ENCODE data around the gene GMNC. TPM values are rescaled to one million over a fixed set of nuclear protein-coding genes. Genes with fewer than 3 reads are reported as not detected.

Gene GMNC
- polyA plus RNA-seq, 1 donor from 2014 or later: 0.48 TPM

DNA sequence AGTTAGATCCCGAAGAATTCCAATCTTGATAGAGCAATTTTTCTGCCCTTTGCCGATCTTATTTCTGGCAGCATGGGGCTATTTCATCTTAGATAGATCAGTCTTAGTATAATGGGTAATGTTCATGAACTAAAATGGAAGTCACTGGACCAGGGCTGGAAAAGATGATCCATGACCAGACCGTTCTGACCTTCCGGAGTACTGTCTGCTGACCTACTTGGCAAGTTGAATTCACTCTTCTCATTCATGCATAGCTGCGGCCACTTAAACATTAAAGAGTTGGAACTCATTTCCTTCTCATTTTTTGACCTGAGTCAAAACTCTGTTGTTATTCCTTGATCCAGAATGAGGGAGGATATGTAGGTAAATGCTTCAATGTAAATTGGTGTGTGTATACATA is 32.5 kb downstream of the GMNC start:
- H3F3A ChIP-seq (ENCODE audit: insufficient read depth, low read length, poor library complexity, severe bottlenecking): no peaks in the 10 kb centered on the region
- no peaks in the 10 kb centered on the region for H3K27me3 ChIP-seq (ENCODE audit: insufficient read depth, low read depth, low read length)
- TF ChIP-seq MXI1 (conservative IDR thresholded peaks at IDR 0.05; ENCODE audit: poor library complexity, severe bottlenecking) (no peak), SMC3 (conservative IDR thresholded peaks at IDR 0.05; ENCODE audit: poor library complexity) (no peak), TAF1 (IDR thresholded peaks at IDR 0.05; ENCODE audit: low read depth) (no peak), RAD21 (conservative IDR thresholded peaks at IDR 0.05) (no peak), POLR2AphosphoS5 (IDR thresholded peaks at IDR 0.05) (no peak), EZH2 (IDR thresholded peaks at IDR 0.05; ENCODE audit: borderline replicate concordance, insufficient read depth, low read length, poor library complexity, severe bottlenecking) (no peak), EP300 (conservative IDR thresholded peaks at IDR 0.05; ENCODE audit: poor library complexity, severe bottlenecking) (no peak)
- TF ChIP-seq, protein P1, sequence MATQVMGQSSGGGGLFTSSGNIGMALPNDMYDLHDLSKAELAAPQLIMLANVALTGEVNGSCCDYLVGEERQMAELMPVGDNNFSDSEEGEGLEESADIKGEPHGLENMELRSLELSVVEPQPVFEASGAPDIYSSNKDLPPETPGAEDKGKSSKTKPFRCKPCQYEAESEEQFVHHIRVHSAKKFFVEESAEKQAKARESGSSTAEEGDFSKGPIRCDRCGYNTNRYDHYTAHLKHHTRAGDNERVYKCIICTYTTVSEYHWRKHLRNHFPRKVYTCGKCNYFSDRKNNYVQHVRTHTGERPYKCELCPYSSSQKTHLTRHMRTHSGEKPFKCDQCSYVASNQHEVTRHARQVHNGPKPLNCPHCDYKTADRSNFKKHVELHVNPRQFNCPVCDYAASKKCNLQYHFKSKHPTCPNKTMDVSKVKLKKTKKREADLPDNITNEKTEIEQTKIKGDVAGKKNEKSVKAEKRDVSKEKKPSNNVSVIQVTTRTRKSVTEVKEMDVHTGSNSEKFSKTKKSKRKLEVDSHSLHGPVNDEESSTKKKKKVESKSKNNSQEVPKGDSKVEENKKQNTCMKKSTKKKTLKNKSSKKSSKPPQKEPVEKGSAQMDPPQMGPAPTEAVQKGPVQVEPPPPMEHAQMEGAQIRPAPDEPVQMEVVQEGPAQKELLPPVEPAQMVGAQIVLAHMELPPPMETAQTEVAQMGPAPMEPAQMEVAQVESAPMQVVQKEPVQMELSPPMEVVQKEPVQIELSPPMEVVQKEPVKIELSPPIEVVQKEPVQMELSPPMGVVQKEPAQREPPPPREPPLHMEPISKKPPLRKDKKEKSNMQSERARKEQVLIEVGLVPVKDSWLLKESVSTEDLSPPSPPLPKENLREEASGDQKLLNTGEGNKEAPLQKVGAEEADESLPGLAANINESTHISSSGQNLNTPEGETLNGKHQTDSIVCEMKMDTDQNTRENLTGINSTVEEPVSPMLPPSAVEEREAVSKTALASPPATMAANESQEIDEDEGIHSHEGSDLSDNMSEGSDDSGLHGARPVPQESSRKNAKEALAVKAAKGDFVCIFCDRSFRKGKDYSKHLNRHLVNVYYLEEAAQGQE (IDR thresholded peaks at IDR 0.05; ENCODE audit: borderline replicate concordance): no peak
- TF ChIP-seq, protein P2, sequence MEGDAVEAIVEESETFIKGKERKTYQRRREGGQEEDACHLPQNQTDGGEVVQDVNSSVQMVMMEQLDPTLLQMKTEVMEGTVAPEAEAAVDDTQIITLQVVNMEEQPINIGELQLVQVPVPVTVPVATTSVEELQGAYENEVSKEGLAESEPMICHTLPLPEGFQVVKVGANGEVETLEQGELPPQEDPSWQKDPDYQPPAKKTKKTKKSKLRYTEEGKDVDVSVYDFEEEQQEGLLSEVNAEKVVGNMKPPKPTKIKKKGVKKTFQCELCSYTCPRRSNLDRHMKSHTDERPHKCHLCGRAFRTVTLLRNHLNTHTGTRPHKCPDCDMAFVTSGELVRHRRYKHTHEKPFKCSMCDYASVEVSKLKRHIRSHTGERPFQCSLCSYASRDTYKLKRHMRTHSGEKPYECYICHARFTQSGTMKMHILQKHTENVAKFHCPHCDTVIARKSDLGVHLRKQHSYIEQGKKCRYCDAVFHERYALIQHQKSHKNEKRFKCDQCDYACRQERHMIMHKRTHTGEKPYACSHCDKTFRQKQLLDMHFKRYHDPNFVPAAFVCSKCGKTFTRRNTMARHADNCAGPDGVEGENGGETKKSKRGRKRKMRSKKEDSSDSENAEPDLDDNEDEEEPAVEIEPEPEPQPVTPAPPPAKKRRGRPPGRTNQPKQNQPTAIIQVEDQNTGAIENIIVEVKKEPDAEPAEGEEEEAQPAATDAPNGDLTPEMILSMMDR (IDR thresholded peaks at IDR 0.05; ENCODE audit: poor library complexity, severe bottlenecking): no peak
- no peaks in the 10 kb centered on the region for H3K36me3 ChIP-seq (ENCODE audit: insufficient read depth, low read length)
- no peak overlapping the region for H3K27ac ChIP-seq (ENCODE audit: low read length)
- H3K4me3 ChIP-seq (ENCODE audit: low read length): no peak overlapping the region
- no peaks in the 10 kb centered on the region for H3K79me2 ChIP-seq (replicated peaks; ENCODE audit: insufficient read depth, low read length)
- no peak overlapping the region for H3K9ac ChIP-seq (ENCODE audit: low read length)
- H3K4me2 ChIP-seq (ENCODE audit: low read length): no peak overlapping the region
- no peaks in the 10 kb centered on the region for H4K20me1 ChIP-seq (ENCODE audit: insufficient read depth)
- H3K9me2 ChIP-seq (ENCODE audit: insufficient read depth, low read length): no peaks in the 10 kb centered on the region
- no peaks in the 10 kb centered on the region for H3K9me3 ChIP-seq (ENCODE audit: low read length)
- H2AFZ ChIP-seq (ENCODE audit: low read depth, low read length): no peak overlapping the region

DNA sequence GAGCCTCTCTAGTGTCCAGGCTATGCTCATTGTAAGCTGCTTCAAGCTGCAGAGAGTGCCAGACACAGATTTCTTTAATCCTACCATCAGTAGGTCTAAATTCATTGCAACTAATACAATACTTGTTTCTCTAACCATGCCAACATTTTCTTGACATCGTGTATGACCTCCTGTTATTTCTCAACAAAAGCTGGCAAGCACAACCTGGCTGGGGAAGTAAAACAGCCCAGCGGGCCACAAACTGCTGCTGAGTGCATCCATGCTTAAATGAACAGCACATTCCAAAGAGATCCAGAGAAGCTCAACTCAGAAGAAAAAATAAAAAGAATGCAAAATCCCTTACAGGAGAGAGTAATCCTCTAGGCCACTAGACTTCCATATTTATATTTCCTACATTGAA is 36.5 kb downstream of the GMNC start:
- Histone ChIP-seq H4K20me1 (ENCODE audit: insufficient read depth) (no peaks in the 10 kb centered on the region), H2AFZ (ENCODE audit: low read depth, low read length) (no peak overlapping the region), H3K4me2 (ENCODE audit: low read length) (no peak overlapping the region), H3F3A (ENCODE audit: insufficient read depth, low read length, poor library complexity, severe bottlenecking) (no peaks in the 10 kb centered on the region), H3K36me3 (ENCODE audit: insufficient read depth, low read length) (no peaks in the 10 kb centered on the region), H3K9me2 (ENCODE audit: insufficient read depth, low read length) (no peaks in the 10 kb centered on the region), H3K9me3 (ENCODE audit: low read length) (no peaks in the 10 kb centered on the region), H3K27ac (ENCODE audit: low read length) (no peak overlapping the region), H3K4me3 (ENCODE audit: low read length) (no peak overlapping the region), H3K9ac (ENCODE audit: low read length) (no peak overlapping the region), H3K27me3 (ENCODE audit: insufficient read depth, low read depth, low read length) (no peaks in the 10 kb centered on the region), H3K79me2 (replicated peaks; ENCODE audit: insufficient read depth, low read length) (no peaks in the 10 kb centered on the region)
- TF ChIP-seq MXI1 (conservative IDR thresholded peaks at IDR 0.05; ENCODE audit: poor library complexity, severe bottlenecking) (no peak), TAF1 (IDR thresholded peaks at IDR 0.05; ENCODE audit: low read depth) (no peak), EP300 (conservative IDR thresholded peaks at IDR 0.05; ENCODE audit: poor library complexity, severe bottlenecking) (no peak), EZH2 (IDR thresholded peaks at IDR 0.05; ENCODE audit: borderline replicate concordance, insufficient read depth, low read length, poor library complexity, severe bottlenecking) (no peak), POLR2AphosphoS5 (IDR thresholded peaks at IDR 0.05) (no peak), RAD21 (conservative IDR thresholded peaks at IDR 0.05) (no peak)

Data from neural cell (in vitro differentiated cells).